ENCODE measurements around the gene GSTM1. TPM values are rescaled to one million over a fixed set of nuclear protein-coding genes. Genes with fewer than 3 reads are reported as not detected.

Gene GSTM1
- total and polyA plus RNA-seq, 2 donors (not counting 3 experiments of a cell fraction or from before 2014, with no cell fraction given) = 35.5 TPM; not detected in 1

DNA sequence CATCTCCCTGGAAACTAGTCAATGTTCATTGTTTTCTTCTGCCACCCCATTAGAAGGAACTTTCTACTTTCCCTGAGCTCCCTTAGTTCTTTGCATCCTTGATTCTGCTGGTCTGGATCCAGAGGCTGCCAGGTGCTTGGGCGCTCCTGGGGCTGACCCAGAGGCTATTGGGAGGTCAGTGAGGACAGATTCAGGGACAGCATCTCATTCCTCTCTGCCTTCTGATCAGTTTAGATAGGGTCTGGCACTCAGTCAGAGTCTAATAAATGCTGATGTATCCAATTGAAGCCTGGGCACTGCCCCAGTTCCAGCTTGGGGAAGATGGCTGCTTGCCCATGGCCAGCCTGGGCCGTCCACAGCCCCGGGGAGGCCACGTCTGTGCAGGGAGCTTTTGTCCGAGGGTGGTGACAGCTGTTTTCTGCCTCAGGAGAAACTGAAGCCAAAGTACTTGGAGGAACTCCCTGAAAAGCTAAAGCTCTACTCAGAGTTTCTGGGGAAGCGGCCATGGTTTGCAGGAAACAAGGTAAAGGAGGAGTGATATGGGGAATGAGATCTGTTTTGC lies 2.3 kb downstream of the GSTM1 start:
- H3K4me2 ChIP-seq (ENCODE audit: insufficient read depth, low read length) = no peak overlapping the region
- no peak overlapping the region for H3K9ac ChIP-seq (replicated peaks; ENCODE audit: extremely low read depth, insufficient read depth, low read length)
- BruUV-seq (replicated peaks) = no TSS peak
- H4K20me1 ChIP-seq (replicated peaks; ENCODE audit: control insufficient read depth, extremely low read depth, insufficient read depth, low read length) = no peaks in the 10 kb centered on the region
- dilution Hi-C loops (cut with MboI; ENCODE audit: extremely low pct_ligation_motif_present, low sequenced_read_pairs) = no loop called here
- ChIA-PET CTCF (interaction anchor here (1.0 to 3.2 kb wide), 3 partner anchors 50 to 199 kb away, joined by 3 to 45 read pairs (median 9); no protein-coding TSS in a partner anchor), POLR2A (no interaction called here)
- TF ChIP-seq EZH2 (IDR thresholded peaks at IDR 0.05; ENCODE audit: borderline replicate concordance, low read depth, low read length, severe bottlenecking) (no peak), FOS (IDR thresholded peaks at IDR 0.05; ENCODE audit: borderline replicate concordance, insufficient read depth, low read length) (no peak), JUN (IDR thresholded peaks at IDR 0.05; ENCODE audit: borderline replicate concordance, insufficient read depth, insufficient read length, low read depth) (no peak), MYC (IDR thresholded peaks at IDR 0.05; ENCODE audit: low read depth, low read length) (no peak), POLR2A (IDR thresholded peaks at IDR 0.05; ENCODE audit: low read depth, low read length) (no peak), GATA2 (IDR thresholded peaks at IDR 0.05; ENCODE audit: insufficient read depth, insufficient read length, low read depth, low read length) (no peak), POLR2AphosphoS5 (IDR thresholded peaks at IDR 0.05; ENCODE audit: insufficient read depth, low read depth, low read length) (no peak)
- TF ChIP-seq, protein P1, sequence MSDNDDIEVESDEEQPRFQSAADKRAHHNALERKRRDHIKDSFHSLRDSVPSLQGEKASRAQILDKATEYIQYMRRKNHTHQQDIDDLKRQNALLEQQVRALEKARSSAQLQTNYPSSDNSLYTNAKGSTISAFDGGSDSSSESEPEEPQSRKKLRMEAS (IDR thresholded peaks at IDR 0.05; ENCODE audit: insufficient read depth, insufficient read length) = no peak
- TF ChIP-seq, protein P2, sequence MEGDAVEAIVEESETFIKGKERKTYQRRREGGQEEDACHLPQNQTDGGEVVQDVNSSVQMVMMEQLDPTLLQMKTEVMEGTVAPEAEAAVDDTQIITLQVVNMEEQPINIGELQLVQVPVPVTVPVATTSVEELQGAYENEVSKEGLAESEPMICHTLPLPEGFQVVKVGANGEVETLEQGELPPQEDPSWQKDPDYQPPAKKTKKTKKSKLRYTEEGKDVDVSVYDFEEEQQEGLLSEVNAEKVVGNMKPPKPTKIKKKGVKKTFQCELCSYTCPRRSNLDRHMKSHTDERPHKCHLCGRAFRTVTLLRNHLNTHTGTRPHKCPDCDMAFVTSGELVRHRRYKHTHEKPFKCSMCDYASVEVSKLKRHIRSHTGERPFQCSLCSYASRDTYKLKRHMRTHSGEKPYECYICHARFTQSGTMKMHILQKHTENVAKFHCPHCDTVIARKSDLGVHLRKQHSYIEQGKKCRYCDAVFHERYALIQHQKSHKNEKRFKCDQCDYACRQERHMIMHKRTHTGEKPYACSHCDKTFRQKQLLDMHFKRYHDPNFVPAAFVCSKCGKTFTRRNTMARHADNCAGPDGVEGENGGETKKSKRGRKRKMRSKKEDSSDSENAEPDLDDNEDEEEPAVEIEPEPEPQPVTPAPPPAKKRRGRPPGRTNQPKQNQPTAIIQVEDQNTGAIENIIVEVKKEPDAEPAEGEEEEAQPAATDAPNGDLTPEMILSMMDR (IDR thresholded peaks at IDR 0.05; ENCODE audit: extremely low read depth in 1 of 2, insufficient read depth in 1 of 2, low read depth in 1 of 2, low read length in 2 of 2) = no peak
- H3K36me3 ChIP-seq (ENCODE audit: control insufficient read depth in 2 of 2, extremely low read depth in 1 of 2, insufficient read depth in 2 of 2, low read length in 2 of 2) = no peaks in the 10 kb centered on the region
- no peaks in the 10 kb centered on the region for H3K27me3 ChIP-seq (ENCODE audit: control insufficient read depth in 2 of 2, insufficient read depth in 2 of 2, low read length in 2 of 2)
- intact Hi-C loops (cut with micrococcal nuclease) = no loop called here
- FAIRE-seq (no peak), DNase-seq (ENCODE audit: low read depth, low spot score) (no peak)
- no peaks in the 10 kb centered on the region for H3K9me3 ChIP-seq (replicated peaks; ENCODE audit: control insufficient read depth, insufficient read depth, low read length)
- H2AFZ ChIP-seq (ENCODE audit: low read depth, low read length) = no peak overlapping the region
- no peak overlapping the region for H3K4me3 ChIP-seq (replicated peaks in 1 of 3; ENCODE audit: insufficient read depth in 1 of 3, low read depth in 1 of 3, low read length in 3 of 3)
- H3K4me1 ChIP-seq (ENCODE audit: control insufficient read depth, extremely low read depth, insufficient read depth, low read length) = no peaks in the 10 kb centered on the region
- H3K27ac ChIP-seq (ENCODE audit: insufficient read depth, low read depth, low read length) = no peak overlapping the region
- H3K79me2 ChIP-seq (ENCODE audit: control insufficient read depth, insufficient read depth, low read length) = no peaks in the 10 kb centered on the region
- H3K9me1 ChIP-seq (replicated peaks; ENCODE audit: control insufficient read depth, extremely low read depth, insufficient read depth, low read length) = no peaks in the 10 kb centered on the region

Data from endothelial cell of umbilical vein (primary cell).